ENCODE data around the gene MRPS6.

The MRPS6 gene

GRCh38 chr21:34131586-34131985 is 58.2 kb downstream of the MRPS6 start:
- H3K36me3 ChIP-seq (ENCODE audit: insufficient read depth) = no peaks in the 10 kb centered on the region; the same call in 1 of the 2 replicates
- H3K4me2 ChIP-seq = no peak overlapping the region
- no peak overlapping the region for H3K27ac ChIP-seq
- no peak overlapping the region for H3K9ac ChIP-seq
- no peak for TF ChIP-seq CTCF (conservative IDR thresholded peaks at IDR 0.05; ENCODE audit: low read depth, low read length)
- H3K4me3 ChIP-seq (IDR thresholded peaks at IDR 0.05; ENCODE audit: insufficient read depth, low read depth, low read length) = no peak overlapping the region
- no peaks in the 10 kb centered on the region for H4K20me1 ChIP-seq (ENCODE audit: insufficient read depth)
- H3K79me2 ChIP-seq (ENCODE audit: insufficient read depth, low read depth) = no peaks in the 10 kb centered on the region; the same call in 1 of the 2 replicates
- H3K4me1 ChIP-seq (ENCODE audit: low read depth, poor library complexity, severe bottlenecking) = no peaks in the 10 kb centered on the region
- H2AFZ ChIP-seq (ENCODE audit: low read depth) = no peak overlapping the region
- no peaks in the 10 kb centered on the region for H3K27me3 ChIP-seq (ENCODE audit: insufficient read depth, low read depth)

GRCh38 chr21:34132202-34132601 is 58.8 kb downstream of the MRPS6 start:
- Histone ChIP-seq H3K79me2 (ENCODE audit: insufficient read depth, low read depth) (no peaks in the 10 kb centered on the region; the same call in 1 of the 2 replicates), H3K27me3 (ENCODE audit: insufficient read depth, low read depth) (no peaks in the 10 kb centered on the region), H2AFZ (ENCODE audit: low read depth) (no peak overlapping the region), H3K4me1 (ENCODE audit: low read depth, poor library complexity, severe bottlenecking) (no peaks in the 10 kb centered on the region), H3K4me2 (no peak overlapping the region), H3K9ac (no peak overlapping the region), H3K36me3 (ENCODE audit: insufficient read depth) (no peaks in the 10 kb centered on the region; the same call in 1 of the 2 replicates), H3K27ac (no peak overlapping the region), H3K4me3 (IDR thresholded peaks at IDR 0.05; ENCODE audit: insufficient read depth, low read depth, low read length) (no peak overlapping the region), H4K20me1 (ENCODE audit: insufficient read depth) (no peaks in the 10 kb centered on the region)
- no peak for TF ChIP-seq CTCF (conservative IDR thresholded peaks at IDR 0.05; ENCODE audit: low read depth, low read length)

GRCh38 chr21:34132926-34133325 is 59.5 kb downstream of the MRPS6 start:
- TF ChIP-seq CTCF (conservative IDR thresholded peaks at IDR 0.05; ENCODE audit: low read depth, low read length) = no peak
- H3K27ac ChIP-seq = no peak overlapping the region
- H3K4me3 ChIP-seq (IDR thresholded peaks at IDR 0.05; ENCODE audit: insufficient read depth, low read depth, low read length) = no peak overlapping the region
- no peaks in the 10 kb centered on the region for H4K20me1 ChIP-seq (ENCODE audit: insufficient read depth)
- H3K36me3 ChIP-seq (ENCODE audit: insufficient read depth) = no peaks in the 10 kb centered on the region; the same call in 1 of the 2 replicates
- H3K4me2 ChIP-seq = no peak overlapping the region
- H3K9ac ChIP-seq = no peak overlapping the region
- no peak overlapping the region for H2AFZ ChIP-seq (ENCODE audit: low read depth)
- no peaks in the 10 kb centered on the region; the same call in 1 of the 2 replicates for H3K79me2 ChIP-seq (ENCODE audit: insufficient read depth, low read depth)
- H3K4me1 ChIP-seq (ENCODE audit: low read depth, poor library complexity, severe bottlenecking) = no peaks in the 10 kb centered on the region
- no peaks in the 10 kb centered on the region for H3K27me3 ChIP-seq (ENCODE audit: insufficient read depth, low read depth)

- no peak for TF ChIP-seq CTCF (conservative IDR thresholded peaks at IDR 0.05; ENCODE audit: low read depth, low read length)
- Histone ChIP-seq H3K4me2 (no peak overlapping the region), H3K9ac (no peak overlapping the region), H4K20me1 (ENCODE audit: insufficient read depth) (no peaks in the 10 kb centered on the region), H3K27me3 (ENCODE audit: insufficient read depth, low read depth) (no peaks in the 10 kb centered on the region), H3K79me2 (ENCODE audit: insufficient read depth, low read depth) (no peaks in the 10 kb centered on the region; the same call in 1 of the 2 replicates), H3K27ac (no peak overlapping the region), H3K4me1 (ENCODE audit: low read depth, poor library complexity, severe bottlenecking) (no peaks in the 10 kb centered on the region), H3K4me3 (IDR thresholded peaks at IDR 0.05; ENCODE audit: insufficient read depth, low read depth, low read length) (no peak overlapping the region), H3K36me3 (ENCODE audit: insufficient read depth) (no peaks in the 10 kb centered on the region; the same call in 1 of the 2 replicates), H2AFZ (ENCODE audit: low read depth) (no peak overlapping the region)
Measured at GRCh38 chr21:34133392-34133791, 60.0 kb downstream of the MRPS6 start.

All from KMS-11 (cell line).